Retinal pigment epithelial cell (primary cell): ENCODE data around the gene TECR.
A peak's percentile ranks its signal among the peaks of the same experiment; 100 is the strongest.
"Not testable (repeated sequence)": the region's sequence is repeated elsewhere in the genome, so short reads cannot be mapped to it uniquely, and the experiment has no call there.

ENCODE experiments used
- DNase-seq: peaks from one replicate; pipeline ENCODE4 v3.0.0-alpha.2; 2010; ENCODE audit warnings: low read depth
- H3K4me3 ChIP-seq: 2 replicates; pipeline ENCODE4 v1.5.1; 2011; ENCODE audit warnings: mild to moderate bottlenecking, low read length, control low read depth, moderate library complexity
- TF ChIP-seq, protein P1 (sequence below): conservative IDR thresholded peaks from 2 replicates; pipeline ENCODE4 v1.5.1; 2011; ENCODE audit warnings: low read depth, low read length, control low read depth, inconsistent platforms

TECR gene

DNA sequence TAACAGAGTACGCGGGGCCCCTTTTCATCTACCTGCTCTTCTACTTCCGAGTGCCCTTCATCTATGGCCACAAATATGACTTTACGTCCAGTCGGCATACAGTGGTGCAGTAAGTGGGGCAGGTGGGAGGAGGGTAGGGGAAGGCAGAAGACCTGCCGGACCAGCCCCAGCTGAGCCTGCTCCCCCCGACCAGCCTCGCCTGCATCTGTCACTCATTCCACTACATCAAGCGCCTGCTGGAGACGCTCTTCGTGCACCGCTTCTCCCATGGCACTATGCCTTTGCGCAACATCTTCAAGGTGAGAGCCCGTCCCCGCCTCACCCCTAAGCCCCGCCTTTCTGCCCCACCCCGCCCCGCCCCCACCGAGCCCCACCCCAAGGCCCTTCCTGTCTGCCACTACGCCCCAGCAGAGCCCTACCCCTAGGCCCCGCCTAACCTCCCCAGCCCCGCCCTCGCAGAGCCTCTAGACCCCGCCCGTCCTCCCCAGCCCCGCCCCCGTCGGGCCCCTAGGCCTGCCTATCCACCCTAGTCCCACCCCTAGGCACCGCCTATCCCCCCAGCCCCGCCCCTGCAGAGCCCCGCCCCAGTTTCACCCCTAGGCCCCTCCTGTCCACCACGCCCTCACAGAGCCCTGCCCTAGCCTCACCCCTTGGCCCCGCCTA is 34.7 kb downstream of the TECR start:
- no peak for DNase-seq
- no peak overlapping the region for H3K4me3 ChIP-seq
- TF ChIP-seq, protein P1, sequence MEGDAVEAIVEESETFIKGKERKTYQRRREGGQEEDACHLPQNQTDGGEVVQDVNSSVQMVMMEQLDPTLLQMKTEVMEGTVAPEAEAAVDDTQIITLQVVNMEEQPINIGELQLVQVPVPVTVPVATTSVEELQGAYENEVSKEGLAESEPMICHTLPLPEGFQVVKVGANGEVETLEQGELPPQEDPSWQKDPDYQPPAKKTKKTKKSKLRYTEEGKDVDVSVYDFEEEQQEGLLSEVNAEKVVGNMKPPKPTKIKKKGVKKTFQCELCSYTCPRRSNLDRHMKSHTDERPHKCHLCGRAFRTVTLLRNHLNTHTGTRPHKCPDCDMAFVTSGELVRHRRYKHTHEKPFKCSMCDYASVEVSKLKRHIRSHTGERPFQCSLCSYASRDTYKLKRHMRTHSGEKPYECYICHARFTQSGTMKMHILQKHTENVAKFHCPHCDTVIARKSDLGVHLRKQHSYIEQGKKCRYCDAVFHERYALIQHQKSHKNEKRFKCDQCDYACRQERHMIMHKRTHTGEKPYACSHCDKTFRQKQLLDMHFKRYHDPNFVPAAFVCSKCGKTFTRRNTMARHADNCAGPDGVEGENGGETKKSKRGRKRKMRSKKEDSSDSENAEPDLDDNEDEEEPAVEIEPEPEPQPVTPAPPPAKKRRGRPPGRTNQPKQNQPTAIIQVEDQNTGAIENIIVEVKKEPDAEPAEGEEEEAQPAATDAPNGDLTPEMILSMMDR: no peak

DNA sequence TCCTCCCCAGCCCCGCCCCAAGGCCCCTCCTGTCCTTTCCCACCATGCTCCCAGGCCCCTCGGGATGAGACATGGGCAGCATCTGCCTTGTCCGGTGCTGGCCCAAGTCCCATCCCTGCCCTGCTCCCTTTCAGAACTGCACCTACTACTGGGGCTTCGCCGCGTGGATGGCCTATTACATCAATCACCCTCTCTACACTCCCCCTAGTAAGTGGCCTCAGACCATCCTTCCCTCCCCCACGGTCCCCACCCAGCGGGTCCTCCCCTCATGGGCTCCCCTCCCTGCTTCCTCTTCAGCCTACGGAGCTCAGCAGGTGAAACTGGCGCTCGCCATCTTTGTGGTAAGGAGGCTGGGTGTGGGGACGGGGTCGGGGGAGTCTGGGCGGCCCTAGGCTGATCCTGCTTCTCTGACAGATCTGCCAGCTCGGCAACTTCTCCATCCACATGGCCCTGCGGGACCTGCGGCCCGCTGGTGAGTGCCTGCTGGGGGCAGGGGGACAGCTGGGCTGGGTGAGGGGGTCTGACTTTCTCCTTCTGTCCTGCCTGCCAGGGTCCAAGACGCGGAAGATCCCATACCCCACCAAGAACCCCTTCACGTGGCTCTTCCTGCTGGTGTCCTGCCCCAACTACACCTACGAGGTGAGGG is 35.4 kb downstream of the TECR start:
- not testable (repeated sequence) for DNase-seq, H3K4me3 ChIP-seq

DNA sequence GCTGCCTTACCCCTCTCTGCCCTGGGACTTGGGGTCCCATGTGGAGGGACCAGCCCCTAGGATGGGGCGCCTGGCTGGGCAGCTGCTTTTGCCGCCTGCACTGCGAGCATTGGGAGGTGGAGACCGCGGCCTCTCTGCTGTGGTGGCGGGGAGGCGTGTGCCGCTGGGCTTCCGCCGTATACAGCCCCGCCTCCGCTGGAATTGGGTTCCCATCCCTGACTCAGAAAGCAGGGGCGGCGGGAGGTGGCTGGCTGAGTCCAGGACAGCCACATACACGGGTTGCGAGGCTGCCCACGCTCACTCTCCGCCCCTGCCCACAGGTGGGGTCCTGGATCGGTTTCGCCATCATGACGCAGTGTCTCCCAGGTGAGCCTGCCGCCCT is 35.9 kb downstream of the TECR start:
- DNase-seq: no peak
- no peak overlapping the region for H3K4me3 ChIP-seq
- TF ChIP-seq, protein P1: no peak

DNA sequence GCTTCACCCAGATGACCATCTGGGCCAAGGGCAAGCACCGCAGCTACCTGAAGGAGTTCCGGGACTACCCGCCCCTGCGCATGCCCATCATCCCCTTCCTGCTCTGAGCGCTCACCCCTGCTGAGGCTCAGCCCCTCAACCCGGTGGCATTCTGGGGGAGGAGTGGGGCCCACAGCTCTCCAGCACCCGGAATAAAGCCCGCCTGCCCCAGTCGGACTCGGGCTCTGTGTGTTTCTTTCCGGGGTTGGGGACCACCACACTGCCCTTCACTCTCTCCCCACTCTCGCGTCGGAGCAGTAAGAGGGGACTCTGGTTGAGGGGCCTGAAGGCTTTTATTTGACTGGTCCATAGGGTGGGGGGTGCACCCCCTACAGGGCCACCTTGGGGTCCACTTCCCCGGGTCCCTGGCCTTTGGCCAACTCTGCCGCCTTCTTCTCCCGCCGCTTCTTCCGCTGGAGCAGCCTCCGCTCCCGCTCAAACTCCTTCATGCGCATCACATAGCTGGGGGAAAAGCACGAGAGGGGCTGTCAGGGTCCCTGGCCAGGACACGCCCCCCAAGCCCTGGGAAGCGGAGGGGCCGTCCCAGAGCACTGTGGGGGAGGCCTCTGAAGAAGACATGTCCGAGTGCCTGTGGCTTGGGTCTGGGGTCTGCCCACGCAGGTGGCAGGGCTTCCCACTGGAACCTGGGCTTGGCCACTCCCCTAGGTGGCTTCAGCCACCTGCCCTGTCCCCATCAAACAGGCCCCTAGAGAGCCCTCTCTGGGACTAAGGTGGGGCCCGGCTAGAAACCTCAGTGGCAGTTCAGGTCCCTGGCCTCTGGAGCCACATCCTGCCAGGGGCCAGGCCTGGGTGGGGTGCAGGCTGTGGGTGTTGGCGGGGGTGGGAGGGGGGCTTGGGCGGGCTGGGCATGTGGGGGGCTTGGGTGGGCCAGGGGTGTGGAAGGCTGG is 36.6 kb downstream of the TECR start:
- TF ChIP-seq, protein P1: no peak

DNA sequence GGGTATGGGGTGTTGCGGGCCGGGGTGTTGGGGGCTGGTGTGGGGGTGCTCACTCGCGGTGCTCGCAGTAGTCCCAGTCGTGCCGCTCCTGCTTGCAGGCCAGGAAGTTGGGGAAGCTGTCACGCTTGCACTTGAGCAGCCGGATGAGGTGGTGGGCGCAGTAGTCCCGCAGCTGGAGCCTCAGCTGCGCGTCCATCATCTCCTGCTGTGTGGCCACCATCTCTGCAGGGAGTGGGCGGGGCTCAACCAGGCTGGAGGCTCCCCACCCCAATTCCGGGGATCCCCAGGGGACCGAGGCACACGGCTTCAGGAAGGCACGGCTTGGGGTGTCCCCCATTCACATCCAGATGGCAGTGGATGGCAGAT is 37.3 kb downstream of the TECR start:
- TF ChIP-seq, protein P1: no peak
- no peak for DNase-seq
- no peak overlapping the region for H3K4me3 ChIP-seq

More for the DNA sequence above, 36.6 kb downstream of the TECR start:
- DNase-seq: no peak
- H3K4me3 ChIP-seq: no peak overlapping the region

DNA sequence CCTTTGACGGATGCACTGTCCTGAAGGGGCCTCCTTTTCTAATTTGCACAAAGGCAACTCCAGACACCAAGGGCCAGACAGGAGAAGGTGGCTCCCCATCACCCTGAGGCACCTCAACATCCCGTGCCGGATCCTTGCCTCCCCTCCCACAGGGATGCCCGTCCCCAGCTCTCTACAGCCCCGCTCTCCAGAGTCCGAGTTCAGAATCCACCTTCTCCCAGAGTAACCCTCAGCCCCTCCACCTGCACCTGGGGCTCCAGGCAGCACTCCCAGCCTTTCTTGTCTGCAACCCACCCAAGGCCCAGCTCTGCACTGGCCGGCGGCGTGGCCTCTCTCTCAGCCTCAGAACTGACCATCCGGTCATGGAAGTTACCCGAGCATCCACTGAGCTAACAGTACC is 37.7 kb downstream of the TECR start:
- TF ChIP-seq, protein P1: no peak
- no peak for DNase-seq
- no peak overlapping the region for H3K4me3 ChIP-seq

DNA sequence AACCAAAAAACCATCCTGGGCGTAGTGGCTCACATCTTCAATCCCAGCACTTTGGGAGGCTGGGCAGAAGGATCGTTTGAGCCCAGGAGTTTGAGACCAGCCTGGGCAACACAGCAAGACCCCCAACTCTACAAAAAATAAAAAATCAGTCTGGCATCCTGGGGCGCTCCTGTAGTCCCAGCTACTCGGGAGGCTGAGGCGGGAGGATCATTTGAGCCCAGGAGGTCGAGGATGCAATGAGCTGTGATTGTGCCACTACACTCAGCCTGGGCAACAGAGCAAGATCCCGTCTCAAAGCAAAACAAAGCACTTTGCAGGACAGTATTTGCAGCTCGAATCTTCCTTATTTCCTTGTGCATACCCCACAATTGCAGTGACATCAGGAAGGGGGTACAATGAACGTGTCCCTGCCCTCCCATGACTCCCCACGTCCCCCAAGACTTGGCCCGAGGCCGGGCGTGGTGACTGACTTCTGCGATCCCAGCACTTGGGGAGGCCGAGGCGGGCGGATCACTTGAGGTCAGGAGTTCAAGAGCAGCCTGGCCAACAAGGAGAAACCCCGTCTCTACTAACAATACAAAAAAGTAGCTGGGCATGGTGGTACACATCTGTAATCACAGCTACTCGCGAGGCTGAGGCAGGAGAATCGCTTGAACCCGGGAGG is 41.6 kb downstream of the TECR start:
- DNase-seq: no peak
- H3K4me3 ChIP-seq: peak overlapping the region; percentile 80
- TF ChIP-seq, protein P1: no peak
